ENCODE measurements around the gene RHBDF2.
A peak's percentile ranks its signal among the peaks of the same experiment; 100 is the strongest.

Gene RHBDF2

DNA sequence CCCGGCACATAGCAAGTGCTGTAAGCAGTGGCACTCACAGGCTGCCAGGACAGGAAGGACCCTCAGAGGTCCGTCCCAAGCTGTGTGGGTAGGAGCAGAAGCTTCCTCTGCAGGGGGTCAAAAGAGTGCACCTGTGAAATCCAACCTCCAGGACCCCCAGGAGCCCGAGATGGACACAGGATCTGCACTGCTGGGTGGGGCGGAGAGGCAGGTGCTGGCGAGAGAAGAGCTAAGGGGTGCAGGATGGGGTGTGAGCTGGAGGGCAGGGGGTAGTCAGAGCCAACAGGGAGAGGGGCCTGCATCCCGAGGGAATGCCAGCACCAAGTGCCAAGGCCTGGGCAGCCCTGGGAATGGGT, 34.5 kb downstream of the RHBDF2 start:
- Histone ChIP-seq H3K4me1 (peaks cover 51% of the 10 kb centered on the region), H3K4me3 (no peak overlapping the region), H3K27ac (no peak overlapping the region), H3K4me2 (peak overlapping the region; percentile 58), H4K20me1 (no peaks in the 10 kb centered on the region), H3K36me3 (peaks cover 23% of the 10 kb centered on the region), H3K9me3 (no peaks in the 10 kb centered on the region), H3K27me3 (no peaks in the 10 kb centered on the region), H3K9ac (no peak overlapping the region)
- TF ChIP-seq Cebpa-rat (IDR thresholded peaks at IDR 0.05) = no peak

DNA sequence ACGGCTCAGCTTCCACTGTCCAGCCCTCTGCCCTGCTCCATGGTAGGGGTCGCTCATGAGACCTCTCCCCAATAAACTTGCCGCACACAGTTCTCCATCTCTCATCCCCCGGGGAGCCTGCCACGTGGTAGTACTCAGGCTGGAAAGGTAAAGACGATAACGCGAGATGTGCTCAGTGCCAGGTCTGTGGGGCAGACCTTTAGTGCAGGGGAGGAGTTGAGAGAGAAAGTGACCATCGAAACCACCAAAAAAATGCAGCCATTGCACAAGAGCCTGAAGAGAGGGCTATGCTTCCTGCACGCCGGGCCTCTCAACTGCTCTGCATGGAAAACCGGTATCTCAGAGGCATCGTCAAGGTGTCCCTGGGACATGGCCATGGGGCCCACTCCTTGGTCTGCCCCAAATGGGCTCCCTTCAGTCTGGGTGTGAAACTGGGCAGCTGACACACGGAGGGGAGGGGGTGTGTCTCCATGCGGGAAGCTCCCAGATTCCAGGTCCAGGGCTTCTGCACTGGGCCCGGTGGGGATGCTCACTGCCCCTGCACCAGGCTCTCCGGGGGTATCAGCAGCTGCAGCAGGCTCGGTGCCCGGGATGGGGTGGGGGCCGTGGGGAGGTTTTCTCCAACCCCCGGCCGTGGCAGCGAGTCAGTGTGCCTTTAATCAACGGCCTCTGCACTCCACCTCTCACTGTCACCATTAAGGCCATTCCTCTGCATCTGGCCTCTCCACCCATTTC, 38.5 kb downstream of the RHBDF2 start:
- no peak overlapping the region for H3K4me2 ChIP-seq
- no peaks in the 10 kb centered on the region for H3K9me3 ChIP-seq
- H3K4me3 ChIP-seq = no peak overlapping the region
- peaks cover 46% of the 10 kb centered on the region for H3K4me1 ChIP-seq
- TF ChIP-seq Cebpa-rat (IDR thresholded peaks at IDR 0.05) = no peak
- no peak overlapping the region for H3K9ac ChIP-seq
- no peaks in the 10 kb centered on the region for H3K27me3 ChIP-seq
- no peak overlapping the region for H3K27ac ChIP-seq
- H3K36me3 ChIP-seq = no peaks in the 10 kb centered on the region
- H4K20me1 ChIP-seq = no peaks in the 10 kb centered on the region

DNA sequence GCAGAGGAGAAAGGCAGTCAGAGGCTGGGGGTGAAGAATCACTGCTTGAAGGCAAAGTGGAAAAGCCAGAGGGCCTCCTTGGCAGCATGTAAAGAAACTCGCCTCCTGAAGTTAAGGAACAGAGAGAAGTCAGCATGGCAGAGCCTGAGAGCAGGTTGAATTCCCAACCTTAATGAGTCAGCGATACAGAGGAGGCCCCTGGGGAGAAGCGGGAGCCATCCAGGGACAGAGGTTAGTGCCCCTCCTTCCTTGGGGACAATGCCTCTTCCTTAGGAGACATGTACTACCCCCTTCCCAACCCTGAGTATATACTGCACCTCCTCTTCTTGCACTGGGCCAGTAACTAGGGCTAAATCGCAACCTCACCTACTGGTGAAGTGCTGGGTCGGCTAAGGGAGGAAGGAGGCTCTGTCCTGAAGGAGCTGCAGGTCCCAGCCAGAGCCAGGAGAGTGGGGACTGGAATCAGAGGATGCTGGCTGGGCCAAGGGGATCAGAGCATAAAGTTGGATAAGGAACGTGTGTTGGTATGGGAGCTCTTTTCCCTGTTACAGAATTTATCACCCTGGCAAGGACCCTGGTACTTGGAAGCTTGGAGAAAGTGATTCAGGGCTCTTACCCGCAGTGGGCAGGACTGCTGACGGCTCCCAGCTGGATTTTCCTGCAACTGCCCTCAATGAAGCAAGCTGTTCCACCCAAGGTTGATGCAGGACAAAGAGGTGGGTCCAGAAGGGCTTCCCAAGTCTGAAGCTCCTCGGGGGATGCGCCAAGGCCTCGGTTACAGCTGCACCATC, 39.3 kb downstream of the RHBDF2 start:
- Histone ChIP-seq H3K4me1 (peaks cover 38% of the 10 kb centered on the region), H3K27ac (no peak overlapping the region), H4K20me1 (no peaks in the 10 kb centered on the region), H3K27me3 (no peaks in the 10 kb centered on the region), H3K4me2 (peak overlapping the region; percentile 48; the same call in 1 of the 2 replicates), H3K9ac (no peak overlapping the region), H3K9me3 (no peaks in the 10 kb centered on the region), H3K4me3 (no peak overlapping the region), H3K36me3 (no peaks in the 10 kb centered on the region)
- no peak for TF ChIP-seq Cebpa-rat (IDR thresholded peaks at IDR 0.05)

DNA sequence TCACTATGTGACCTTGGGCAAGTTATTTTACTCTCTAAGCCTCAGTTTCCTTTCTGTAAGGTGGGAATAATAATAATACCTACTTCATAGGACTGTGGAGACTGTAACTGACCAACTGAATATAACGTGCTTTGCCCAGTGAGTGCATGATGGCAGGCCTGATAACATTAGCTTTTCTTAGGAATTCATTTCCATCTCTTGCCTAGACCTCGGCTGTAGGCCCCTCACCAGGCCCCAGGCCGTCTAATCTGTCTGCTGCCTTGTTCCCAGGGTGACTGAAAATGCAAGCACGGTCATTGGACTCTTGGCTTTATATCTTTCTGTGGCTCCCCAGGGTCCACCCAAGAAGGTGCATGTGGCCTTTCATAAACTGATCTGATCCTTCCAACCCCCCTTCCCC, 41.5 kb downstream of the RHBDF2 start:
- no peak overlapping the region for H3K4me3 ChIP-seq
- no peaks in the 10 kb centered on the region for H3K36me3 ChIP-seq
- no peak overlapping the region for H3K27ac ChIP-seq
- H3K9ac ChIP-seq = no peak overlapping the region
- H4K20me1 ChIP-seq = no peaks in the 10 kb centered on the region
- peaks cover 21% of the 10 kb centered on the region for H3K4me1 ChIP-seq
- no peak overlapping the region for H3K4me2 ChIP-seq
- H3K9me3 ChIP-seq = no peaks in the 10 kb centered on the region
- TF ChIP-seq Cebpa-rat (IDR thresholded peaks at IDR 0.05) = no peak
- H3K27me3 ChIP-seq = no peaks in the 10 kb centered on the region

DNA sequence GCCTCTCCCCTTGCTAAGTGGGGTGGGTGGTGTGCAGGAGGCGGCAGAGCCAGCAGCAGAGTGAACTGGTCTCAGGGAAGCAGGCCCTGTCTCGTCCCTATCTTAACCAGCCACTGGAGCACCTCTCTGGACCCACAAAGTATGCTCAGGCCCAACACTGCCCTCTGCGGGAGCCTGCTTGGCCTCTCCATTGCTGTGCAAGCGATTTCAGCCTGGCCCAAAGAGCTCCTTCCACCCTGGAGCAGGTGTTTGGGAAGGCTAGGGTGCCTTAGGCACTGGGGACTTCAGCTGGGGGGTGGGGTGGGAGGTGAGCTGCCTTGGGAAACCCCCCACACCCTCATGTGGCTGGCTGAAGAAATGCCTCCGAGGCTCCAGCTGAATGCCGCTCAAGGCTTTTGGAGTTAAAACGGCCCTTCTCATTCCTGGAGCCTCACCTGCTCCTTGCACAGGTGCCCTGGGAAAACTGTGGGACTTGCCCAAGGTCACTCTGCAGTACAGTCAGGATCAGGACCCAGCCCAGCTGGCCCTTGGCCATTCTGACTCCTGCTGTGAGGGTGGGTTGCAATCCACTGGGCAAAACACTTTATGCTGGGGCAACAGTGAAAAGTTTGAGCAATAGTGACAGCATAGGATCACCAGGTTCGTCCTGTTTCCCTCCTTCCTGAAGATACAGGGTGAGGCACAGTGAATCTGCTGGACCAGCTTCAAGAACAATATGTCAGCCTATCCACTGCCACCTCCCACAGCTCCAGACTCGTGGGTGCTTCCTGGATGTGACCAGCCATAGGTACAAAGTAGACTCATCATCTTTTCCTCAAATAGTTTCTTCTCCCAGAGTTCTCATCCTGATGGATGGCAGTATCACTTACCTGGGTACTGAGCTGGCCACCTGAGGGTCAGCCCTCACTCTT, 42.4 kb downstream of the RHBDF2 start:
- 0 out of 2 replicates have a peak overlapping the region, but pooled peaks have one; percentile 19 for H3K27ac ChIP-seq
- no peak overlapping the region for H3K4me2 ChIP-seq
- no peaks in the 10 kb centered on the region for H3K27me3 ChIP-seq
- H3K9ac ChIP-seq = no peak overlapping the region
- H3K4me3 ChIP-seq = no peak overlapping the region
- H3K9me3 ChIP-seq = no peaks in the 10 kb centered on the region
- H4K20me1 ChIP-seq = no peaks in the 10 kb centered on the region
- no peak for TF ChIP-seq Cebpa-rat (IDR thresholded peaks at IDR 0.05)
- H3K36me3 ChIP-seq = no peaks in the 10 kb centered on the region
- peaks cover 16% of the 10 kb centered on the region for H3K4me1 ChIP-seq

DNA sequence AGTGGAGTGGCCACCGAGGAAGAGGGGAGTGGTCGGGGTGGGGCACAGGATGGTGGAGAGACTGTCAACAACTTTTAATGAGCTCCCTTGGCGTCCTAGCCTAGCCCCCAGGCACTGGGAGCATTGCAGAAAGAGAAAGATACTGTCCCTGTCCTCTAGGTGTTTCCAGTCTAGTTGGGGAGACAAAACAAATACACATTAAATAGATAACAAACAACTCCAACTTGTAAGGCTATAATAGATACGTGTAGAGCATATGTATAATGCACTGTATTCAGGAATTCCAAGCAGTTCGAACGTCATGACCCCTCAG, 47.8 kb downstream of the RHBDF2 start:
- no peaks in the 10 kb centered on the region for H3K36me3 ChIP-seq
- H3K4me3 ChIP-seq = peak overlapping the region; percentile 99
- H3K27ac ChIP-seq = no peak overlapping the region
- TF ChIP-seq Cebpa-rat (IDR thresholded peaks at IDR 0.05) = no peak
- H3K9ac ChIP-seq = no peak overlapping the region
- H4K20me1 ChIP-seq = peaks cover 41% of the 10 kb centered on the region
- H3K4me1 ChIP-seq = peaks cover 38% of the 10 kb centered on the region
- H3K27me3 ChIP-seq = no peaks in the 10 kb centered on the region
- no peaks in the 10 kb centered on the region for H3K9me3 ChIP-seq
- H3K4me2 ChIP-seq = peak overlapping the region; percentile 94; the same call in 1 of the 2 replicates

DNA sequence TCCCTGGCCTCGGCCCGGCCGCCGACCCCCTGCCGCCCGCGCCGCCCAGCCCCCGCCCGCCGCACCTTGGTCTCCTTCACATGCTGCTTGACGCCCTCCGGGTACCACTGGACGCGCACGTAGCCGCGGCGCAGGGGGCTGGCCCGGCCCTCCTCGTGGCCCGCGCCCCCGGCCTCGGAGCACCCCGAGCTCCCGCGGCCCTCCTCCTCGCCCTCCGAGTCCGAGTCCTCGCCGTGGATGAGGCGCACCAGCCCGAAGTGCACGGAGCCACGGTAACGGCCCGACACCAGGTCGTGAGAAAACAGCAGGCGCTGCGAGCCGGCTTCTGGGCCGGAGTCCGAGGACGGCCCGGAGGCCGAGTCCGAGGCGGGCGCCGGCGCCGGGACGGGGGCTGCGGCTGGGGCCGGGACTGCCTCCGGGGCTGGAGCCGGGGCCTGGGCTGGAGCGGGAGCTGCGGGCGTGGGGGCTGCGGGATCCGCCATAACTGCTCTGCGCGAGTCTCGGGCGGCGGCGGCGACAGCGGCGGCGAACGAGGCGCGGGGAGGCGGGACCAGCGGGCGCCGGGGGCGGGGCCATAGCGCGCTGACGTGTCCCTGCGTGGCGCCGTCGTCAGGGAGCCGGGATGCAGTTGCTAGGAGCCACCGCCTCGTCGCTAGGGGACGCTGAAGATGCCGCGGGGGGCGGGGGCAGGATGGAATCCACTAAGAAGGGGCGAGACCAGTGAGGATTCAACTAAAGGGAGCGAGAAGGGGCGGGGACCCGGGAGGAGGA, 48.4 kb downstream of the RHBDF2 start, which contains the start of gene UBE2O:
Gene UBE2O (minus strand): TSS at position 493 of the 771 bp plus-strand sequence. CDS start 11 bp downstream, at position 482.
- Histone ChIP-seq H4K20me1 (peaks cover 47% of the 10 kb centered on the region), H3K27ac (peak within 1 kb of the TSS; percentile 89), H3K36me3 (no peaks in the 10 kb centered on the region), H3K4me2 (peak within 1 kb of the TSS; percentile 94), H3K9me3 (no peaks in the 10 kb centered on the region), H3K4me1 (peaks cover 44% of the 10 kb centered on the region), H3K4me3 (peak within 1 kb of the TSS; percentile 99), H3K27me3 (no peaks in the 10 kb centered on the region), H3K9ac (peak within 1 kb of the TSS; percentile 92)
- no peak for TF ChIP-seq Cebpa-rat (IDR thresholded peaks at IDR 0.05)

DNA sequence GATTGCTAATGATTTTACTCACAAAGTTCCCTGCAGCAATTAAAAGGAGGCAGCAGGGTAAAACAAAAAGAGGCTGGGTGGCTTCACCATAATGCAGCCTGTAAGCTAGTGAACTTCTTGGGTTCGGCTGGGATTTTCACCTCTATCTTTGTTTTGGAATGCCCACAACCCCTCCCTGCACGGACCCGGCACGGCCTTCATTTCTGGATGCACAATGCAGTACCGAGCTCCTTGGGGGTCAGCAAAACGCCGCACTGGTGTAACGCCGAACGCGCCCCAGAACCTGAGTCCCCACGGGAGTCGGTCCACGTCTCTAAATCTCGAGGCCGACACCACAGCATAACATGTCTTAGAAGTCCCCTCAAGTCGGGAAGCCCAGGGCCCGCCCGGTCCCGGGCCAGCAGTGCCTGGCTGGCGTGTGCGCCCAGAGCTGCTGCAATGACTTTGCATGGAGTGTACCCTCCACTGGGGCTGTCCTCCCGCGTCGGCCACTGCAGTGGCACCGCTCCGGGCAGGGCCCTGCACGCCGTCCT, 49.0 kb downstream of the RHBDF2 start:
- Histone ChIP-seq H3K4me2 (peak overlapping the region; percentile 94), H3K27ac (peak overlapping the region; percentile 89), H4K20me1 (peaks cover 53% of the 10 kb centered on the region), H3K4me3 (peak overlapping the region; percentile 99), H3K4me1 (peaks cover 48% of the 10 kb centered on the region), H3K9ac (peak overlapping the region; percentile 92), H3K36me3 (no peaks in the 10 kb centered on the region), H3K9me3 (no peaks in the 10 kb centered on the region), H3K27me3 (no peaks in the 10 kb centered on the region)
- TF ChIP-seq Cebpa-rat (IDR thresholded peaks at IDR 0.05) = no peak

DNA sequence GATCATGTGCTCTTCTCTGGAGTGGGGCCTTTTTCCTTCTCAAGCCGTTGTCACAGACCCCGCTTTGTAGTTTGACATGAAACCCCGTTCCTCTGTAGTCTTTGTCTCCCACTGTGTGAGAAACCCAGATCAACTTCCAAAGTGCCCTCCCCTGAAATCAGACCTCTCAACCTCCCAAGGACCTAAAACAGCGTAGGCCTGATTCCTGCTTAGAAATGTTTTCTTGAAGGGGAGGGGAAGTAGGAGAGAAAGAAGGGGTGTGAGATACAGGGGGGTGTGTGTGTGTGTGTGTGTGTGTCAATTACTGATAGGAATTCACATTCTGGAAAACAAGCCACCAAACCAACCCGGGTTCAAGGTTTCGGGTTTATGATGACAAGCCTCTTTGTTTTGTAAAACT, 49.7 kb downstream of the RHBDF2 start:
- H3K4me3 ChIP-seq = peak overlapping the region; percentile 99
- peak overlapping the region; percentile 94 for H3K4me2 ChIP-seq
- no peaks in the 10 kb centered on the region for H3K36me3 ChIP-seq
- peak overlapping the region; percentile 92 for H3K9ac ChIP-seq
- peak overlapping the region; percentile 89; the same call in 1 of the 2 replicates for H3K27ac ChIP-seq
- peaks cover 60% of the 10 kb centered on the region for H4K20me1 ChIP-seq
- no peaks in the 10 kb centered on the region for H3K9me3 ChIP-seq
- peaks cover 55% of the 10 kb centered on the region for H3K4me1 ChIP-seq
- no peaks in the 10 kb centered on the region for H3K27me3 ChIP-seq
- TF ChIP-seq Cebpa-rat (IDR thresholded peaks at IDR 0.05) = no peak

Data from BLaER1 (cell line).